ENCODE measurements around the gene RFT1.

The RFT1 gene

DNA sequence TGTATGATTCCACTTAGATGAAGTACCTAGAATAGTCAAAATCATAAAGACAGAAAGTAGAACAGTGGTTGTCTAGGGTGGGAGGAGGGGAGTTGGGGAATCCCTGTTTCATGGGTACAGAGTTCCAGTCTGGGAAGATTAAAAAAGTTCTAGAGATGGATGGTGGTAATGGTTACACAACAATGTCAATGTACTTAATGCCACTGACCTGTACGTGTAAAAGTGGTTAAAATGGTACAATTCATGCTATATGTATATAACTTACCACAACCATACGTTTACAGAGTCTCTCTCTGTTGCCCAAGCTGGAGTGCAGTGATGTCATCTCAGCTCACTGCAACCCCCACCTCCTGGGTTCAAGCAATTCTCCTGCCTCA lies 90.9 kb downstream of the RFT1 start:
- Histone ChIP-seq H3K9me3 (ENCODE audit: control insufficient read depth in 2 of 2, low read length in 2 of 2) (no peaks in the 10 kb centered on the region), H3K36me3 (ENCODE audit: control insufficient read depth in 2 of 2, insufficient read depth in 2 of 2, low read length in 2 of 2) (no peaks in the 10 kb centered on the region), H3K4me1 (ENCODE audit: control insufficient read depth, insufficient read depth, low read length) (peaks cover 5% of the 10 kb centered on the region), H3K9ac (ENCODE audit: low read length in 2 of 2) (no peak overlapping the region), H3K4me3 (ENCODE audit: low read length in 2 of 2) (no peak overlapping the region), H3K27ac (ENCODE audit: low read length) (no peak overlapping the region), H3K27me3 (ENCODE audit: control insufficient read depth in 1 of 2, insufficient read depth in 2 of 2, low read length in 2 of 2) (no peaks in the 10 kb centered on the region)

DNA sequence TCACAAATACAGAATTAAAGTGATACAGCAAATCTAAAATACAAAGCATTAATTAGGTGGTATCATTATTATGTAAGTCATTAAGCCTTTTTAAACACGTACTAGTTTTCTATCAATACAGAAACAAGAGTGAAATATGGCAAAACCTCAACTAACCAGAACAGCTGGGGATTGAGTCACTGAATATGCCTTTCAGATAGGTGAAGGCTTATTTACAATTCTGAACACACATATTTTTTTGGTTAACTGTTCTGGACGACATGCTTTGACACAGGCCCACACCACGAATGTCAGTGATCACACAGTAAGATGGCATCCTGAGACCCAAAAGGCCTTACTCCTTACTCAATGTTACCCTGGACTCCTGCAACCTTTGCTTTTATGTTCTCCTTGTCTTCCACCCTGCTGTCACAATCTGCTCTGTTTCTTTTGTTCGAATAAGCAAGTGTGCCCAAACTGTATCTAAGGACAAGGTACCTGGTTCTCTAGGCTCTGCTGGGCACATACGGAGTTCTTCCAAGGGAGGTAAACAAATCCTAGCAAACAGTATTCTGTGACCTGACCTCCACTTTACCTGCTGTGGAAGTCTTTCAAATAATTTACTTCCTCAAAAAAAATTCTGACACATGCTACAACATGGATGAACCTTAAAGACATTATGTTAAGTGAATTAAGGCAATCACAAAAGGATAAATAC lies 91.4 kb downstream of the RFT1 start:
- Histone ChIP-seq H3K4me3 (ENCODE audit: low read length in 2 of 2) (no peak overlapping the region), H3K9ac (ENCODE audit: low read length in 2 of 2) (no peak overlapping the region), H3K4me1 (ENCODE audit: control insufficient read depth, insufficient read depth, low read length) (no peaks in the 10 kb centered on the region), H3K9me3 (ENCODE audit: control insufficient read depth in 2 of 2, low read length in 2 of 2) (no peaks in the 10 kb centered on the region), H3K27me3 (ENCODE audit: control insufficient read depth in 1 of 2, insufficient read depth in 2 of 2, low read length in 2 of 2) (no peaks in the 10 kb centered on the region), H3K36me3 (ENCODE audit: control insufficient read depth in 2 of 2, insufficient read depth in 2 of 2, low read length in 2 of 2) (no peaks in the 10 kb centered on the region), H3K27ac (ENCODE audit: low read length) (no peak overlapping the region)

Measured in stomach smooth muscle (tissue), 2 donors.